HG03571 (cell line): ENCODE data around the gene EXD2.

Source experiments
- ATAC-seq: cut with Tn5 transposase; IDR thresholded peaks from one replicate; pipeline ENCODE4 v1.9.1; 2021; ENCODE audit not compliant: unreplicated experiment

The EXD2 gene

DNA sequence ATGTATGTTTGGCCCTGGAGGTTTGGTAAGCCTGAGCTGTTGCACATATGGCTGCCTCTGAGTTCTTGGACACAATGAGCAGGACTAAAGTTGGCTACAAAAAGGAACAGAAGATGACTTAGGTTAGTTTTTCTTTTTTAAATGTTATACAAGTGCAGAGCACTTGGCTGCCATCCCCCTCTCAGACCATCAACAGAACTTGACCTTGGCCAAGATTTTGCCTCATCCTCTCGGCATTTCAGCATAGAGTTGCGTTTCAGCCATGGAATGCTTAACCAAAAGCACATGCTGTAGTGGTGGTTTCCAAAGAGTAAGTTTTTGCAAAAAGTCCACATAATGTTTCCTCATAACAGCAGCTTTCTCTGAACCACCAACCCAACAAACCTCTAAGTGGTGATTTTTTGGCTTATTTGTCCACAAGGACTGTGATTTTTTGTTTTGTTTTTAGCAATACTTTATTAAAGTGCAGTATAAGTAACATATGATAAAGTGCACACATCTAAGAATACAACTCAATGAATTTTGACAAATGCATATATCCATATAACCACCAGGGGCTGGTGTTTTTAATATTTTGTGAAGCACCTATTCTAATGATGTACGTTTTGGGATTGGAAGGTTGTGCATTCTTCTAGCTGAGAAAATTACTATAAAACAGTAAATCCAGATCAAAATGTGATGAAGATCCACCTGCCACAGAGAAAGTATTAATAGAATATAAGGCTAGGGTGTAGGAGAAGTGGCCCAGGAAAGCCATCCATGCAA is 56.6 kb downstream of the EXD2 start:
- no peak for ATAC-seq

GRCh38 chr14:69249603-69250002 is 58.3 kb downstream of the EXD2 start:
- ATAC-seq: no peak

DNA sequence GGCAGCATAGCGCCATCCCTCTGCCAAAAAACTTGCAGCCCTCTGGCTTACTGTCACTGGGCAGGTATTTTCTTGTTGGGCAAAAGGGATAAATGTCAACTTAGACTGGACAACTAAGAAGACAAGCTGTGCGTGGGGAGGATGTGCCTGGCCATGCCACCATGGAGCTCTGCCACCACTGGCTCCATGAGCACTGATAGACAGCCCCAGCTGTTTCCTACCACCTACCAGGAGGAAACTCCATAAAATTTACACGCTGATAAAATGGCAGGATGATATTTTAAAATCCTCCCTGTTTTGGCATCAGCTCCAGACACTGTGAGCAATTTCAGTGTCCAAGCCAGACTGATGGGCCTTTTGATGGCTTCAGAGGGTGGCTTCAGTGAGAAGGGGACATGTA is 61.6 kb downstream of the EXD2 start:
- ATAC-seq: no peak

DNA sequence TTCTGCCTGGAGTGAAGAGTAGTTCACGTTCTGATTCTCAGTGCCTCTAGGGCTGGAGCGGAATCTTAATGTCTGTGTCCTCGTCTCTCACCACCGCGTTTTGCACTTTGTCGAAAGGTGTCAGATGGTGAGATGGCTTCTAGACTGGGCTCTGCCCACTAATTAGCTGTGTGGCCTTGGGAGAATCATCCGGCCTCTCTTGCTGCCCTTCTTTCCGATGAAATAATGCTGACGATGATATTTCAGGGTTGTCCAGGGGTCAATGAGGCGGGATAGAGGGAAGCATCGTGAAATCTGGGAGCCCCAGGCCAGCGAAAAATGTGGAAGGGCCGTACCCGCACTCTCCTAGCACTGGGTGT is 67.8 kb downstream of the EXD2 start:
- ATAC-seq: no peak

DNA sequence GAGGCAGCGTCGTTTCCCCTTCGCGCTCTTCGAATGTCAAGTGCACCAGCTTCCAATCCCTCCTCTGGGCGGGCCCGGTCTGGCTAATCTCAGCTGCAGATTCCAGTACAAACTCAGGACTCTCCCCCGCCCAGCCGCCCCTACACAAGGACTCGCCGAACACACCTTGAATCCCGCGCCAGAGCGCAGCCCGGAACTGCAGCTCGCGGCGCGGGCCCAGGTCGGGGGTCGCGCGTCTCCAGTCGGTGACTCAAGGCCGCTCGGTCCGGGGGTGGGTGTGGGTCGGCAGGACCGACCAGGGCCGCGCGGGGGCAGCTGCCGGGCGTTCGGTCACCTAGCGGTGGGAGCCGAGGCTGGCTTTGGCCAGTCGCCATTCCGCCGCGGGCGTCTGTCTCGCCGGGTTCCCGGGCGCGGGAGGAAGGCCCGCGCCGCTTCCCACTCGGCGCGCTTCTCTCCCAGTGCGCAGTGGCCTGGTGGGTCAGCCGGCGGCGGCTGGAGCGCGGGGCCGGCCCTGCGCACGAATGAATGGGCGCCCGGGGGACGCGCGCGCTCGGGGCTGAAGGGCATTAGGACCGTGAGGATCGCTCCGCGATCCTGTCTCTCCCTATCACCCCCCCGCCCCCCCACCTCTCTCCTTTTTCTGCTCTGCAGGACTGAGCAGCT is 68.4 kb downstream of the EXD2 start, which contains the start of gene GALNT16:
Gene GALNT16, plus strand, starts transcription at position 632 of the 663 bp plus-strand sequence. CDS start 133 bp downstream, outside the sequence.
- ATAC-seq: no peak

- no peak for ATAC-seq
Measured at GRCh38 chr14:69260190-69260860, 69.0 kb downstream of the EXD2 start.

- ATAC-seq: no peak
Measured at GRCh38 chr14:69260861-69261564, 69.7 kb downstream of the EXD2 start.

GRCh38 chr14:69261761-69262331 is 70.5 kb downstream of the EXD2 start:
- ATAC-seq: no peak

- no peak for ATAC-seq
Measured at GRCh38 chr14:69262516-69262915, 71.2 kb downstream of the EXD2 start.

GRCh38 chr14:69263364-69263763 is 72.1 kb downstream of the EXD2 start:
- no peak for ATAC-seq

DNA sequence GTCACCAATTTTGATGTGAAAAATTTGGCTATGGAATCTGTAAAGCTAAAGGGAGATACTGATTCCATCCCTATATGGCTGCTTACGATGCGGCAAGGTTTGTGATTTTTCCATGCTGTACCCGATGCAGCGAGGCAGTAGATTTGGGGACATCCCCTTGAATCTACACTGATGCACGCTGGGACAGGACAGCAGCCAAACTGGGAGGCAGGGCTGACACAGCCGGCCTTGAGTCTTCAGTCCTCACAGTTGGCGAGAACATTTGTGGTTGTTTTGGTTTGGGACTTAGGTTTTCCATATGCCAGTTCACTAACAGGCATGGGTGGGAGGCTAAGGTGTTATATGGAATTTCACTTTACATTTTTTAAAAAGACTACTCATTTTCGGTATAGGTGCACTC is 72.5 kb downstream of the EXD2 start:
- no peak for ATAC-seq

DNA sequence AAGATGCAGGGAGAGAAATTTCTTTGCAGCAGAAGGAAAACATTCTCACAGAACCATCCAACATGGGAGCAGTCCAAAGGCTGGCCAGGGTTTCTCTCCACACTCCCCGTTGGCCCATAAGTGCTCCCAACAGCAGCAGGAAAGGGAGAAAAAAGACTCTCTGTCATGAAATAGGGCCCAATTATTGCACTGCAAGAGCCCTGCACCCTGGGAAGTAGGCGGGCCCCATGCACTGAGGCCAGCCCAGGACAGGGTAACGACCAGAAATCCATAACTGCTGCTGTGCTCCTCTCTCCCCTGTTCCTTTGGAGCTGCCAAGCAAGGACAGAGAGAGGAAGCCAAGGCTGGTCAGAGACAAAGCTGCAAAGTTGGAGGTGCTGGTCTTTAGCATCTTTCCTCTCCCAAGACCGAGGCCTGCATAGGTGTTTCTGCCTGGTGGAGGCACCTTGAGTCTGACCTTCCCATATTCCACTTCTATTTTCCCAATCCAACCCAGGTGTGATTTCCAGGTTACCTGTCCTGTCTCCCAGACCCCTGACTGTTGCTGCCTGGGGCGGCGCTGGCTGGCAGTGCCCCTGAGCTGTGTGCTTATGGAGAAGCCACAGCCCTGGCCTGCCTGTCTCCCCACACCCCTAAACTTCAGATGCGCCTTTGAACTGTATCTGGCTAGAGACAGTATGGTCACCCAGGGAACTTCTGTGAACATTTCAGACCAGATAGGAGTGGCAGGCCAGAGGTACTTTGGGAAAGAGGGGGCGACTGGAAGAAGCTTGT is 75.5 kb downstream of the EXD2 start:
- no peak for ATAC-seq

- no peak for ATAC-seq
Measured at GRCh38 chr14:69267492-69267891, 76.2 kb downstream of the EXD2 start.

- ATAC-seq: no peak
Measured at GRCh38 chr14:69268223-69268622, 76.9 kb downstream of the EXD2 start.

DNA sequence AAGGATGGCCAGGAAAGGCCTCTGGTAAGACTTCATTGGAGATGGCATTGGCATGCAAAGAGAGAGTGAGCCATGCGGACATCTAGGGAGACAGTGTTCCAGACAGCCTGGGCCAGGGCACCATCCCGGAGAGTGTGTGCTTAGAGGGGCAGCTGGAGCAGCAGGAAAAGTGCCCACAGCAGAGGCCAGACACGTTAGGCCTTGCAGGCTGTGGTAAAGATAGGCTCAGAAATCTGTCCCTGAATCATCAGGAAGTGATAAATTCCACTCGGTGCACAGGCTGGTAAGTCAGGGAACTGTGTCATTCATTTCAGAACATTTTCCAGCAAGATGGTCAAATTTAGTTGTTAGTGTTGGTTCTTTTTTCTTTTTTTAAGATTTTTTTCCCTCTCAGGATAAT is 77.5 kb downstream of the EXD2 start:
- no peak for ATAC-seq

GRCh38 chr14:69269381-69269780 is 78.1 kb downstream of the EXD2 start:
- no peak for ATAC-seq

DNA sequence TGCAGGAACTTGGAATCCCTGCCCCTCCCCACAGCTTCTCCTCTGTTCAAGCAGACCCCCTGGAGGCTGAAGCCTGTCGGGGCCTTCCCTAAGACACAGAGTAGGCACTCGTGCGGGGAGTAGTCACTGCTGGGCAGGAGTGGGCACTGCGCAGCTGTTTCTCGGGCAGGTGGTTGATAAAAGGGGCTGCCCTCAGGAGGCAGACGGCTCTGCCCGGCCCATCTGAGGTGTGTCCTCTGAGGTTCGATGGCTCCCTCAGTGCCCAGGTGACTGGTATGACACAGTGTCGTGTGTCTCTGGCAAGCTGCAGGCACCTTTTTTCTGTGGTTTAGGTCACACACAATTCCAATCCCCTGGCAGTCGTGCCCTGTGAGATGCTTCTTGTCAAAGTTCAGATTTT is 78.8 kb downstream of the EXD2 start:
- ATAC-seq: no peak

GRCh38 chr14:69270795-69271708 is 79.8 kb downstream of the EXD2 start:
- no peak for ATAC-seq

DNA sequence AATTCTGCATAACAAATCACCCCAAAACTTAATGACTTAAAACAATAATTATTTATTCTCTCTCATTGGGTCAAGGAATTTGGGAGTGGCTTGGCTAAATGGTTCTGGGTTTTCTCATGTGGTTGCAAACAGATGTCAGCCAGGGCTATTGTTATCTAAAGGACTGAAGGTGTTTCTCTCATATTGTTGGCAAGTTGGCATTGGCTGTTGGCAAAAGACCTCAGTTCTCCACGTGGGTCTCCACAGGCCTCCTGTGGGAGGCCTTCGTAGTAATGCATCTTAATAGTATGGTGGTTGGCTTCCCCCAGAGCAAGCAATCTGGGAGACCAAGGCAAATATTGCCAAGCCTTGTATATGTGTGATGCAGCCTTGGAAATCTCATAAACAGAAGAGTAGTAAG is 83.0 kb downstream of the EXD2 start:
- ATAC-seq: no peak
